GM18907 (cell line): ENCODE measurements around the gene UQCR11.
"Not testable (repeated sequence)": the region's sequence is repeated elsewhere in the genome, so short reads cannot be mapped to it uniquely, and the experiment has no call there.

ENCODE experiments used
- ATAC-seq: cut with Tn5 transposase; IDR thresholded peaks from one replicate; pipeline ENCODE4 v1.9.1; 2021; ENCODE audit warnings: mild to moderate bottlenecking, moderate library complexity; ENCODE audit not compliant: unreplicated experiment

UQCR11 gene

GRCh38 chr19:1605236-1606137 lies at the start of gene UQCR11:
TSS of gene UQCR11 (minus strand) at chr19:1605462. CDS start at chr19:1605409, 53 bp downstream.
- peak; percentile 78 for ATAC-seq

DNA sequence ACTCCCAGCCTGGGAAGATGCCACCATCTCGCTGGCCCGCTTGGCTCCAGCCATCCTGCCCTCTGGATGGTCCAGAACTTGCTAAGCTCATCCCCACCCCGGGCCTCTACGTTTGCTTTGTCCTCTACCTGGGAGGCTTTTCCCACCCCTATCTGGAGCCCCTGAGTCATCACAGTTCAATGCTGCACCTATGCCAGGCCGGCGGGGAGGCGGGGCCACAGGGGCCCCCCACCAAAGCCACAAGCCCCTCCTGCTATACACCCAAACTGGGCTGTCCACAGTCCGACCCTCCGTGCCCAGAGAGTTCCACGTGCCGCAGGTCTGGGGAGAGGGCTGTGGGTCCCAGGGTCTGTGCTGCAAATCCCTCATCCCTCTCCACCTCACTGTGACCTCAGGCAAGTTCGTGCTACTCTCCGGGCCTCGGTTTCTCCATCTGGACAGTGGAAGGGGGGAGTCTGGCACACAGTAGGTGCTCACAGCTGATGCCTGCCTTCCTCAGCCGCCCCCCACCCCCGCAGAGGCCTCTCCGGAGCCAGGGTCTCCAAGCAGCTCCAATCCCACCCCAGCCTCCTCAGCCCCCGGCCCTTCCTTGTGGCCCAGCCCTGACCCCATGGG lies 49.0 kb upstream of the UQCR11 start:
- no peak for ATAC-seq

DNA sequence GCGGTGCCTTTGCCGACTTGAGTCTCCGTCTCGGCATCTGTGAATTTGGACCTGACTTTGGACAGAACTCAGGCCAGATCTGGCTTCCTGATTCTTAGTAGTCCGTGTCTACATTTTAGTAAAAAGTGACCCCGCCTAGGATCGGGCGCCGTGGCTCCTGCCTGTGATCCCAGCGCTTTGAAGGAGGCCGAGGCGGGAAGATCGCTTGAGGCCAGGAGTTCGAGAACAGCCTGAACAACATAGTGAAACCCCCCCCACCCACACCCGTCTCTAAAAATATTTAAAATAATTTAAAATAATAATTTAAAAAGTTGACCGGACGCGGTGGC lies 48.0 kb upstream of the UQCR11 start:
- no peak for ATAC-seq

- peak; percentile 67 for ATAC-seq
These were observed 47.4 kb upstream of the UQCR11 start, which contains the start of gene TCF3 for GRCh38 chr19:1652471-1653299. TSS of gene TCF3 (minus strand) at chr19:1652615. CDS start at chr19:1650248, 2,367 bp downstream.

DNA sequence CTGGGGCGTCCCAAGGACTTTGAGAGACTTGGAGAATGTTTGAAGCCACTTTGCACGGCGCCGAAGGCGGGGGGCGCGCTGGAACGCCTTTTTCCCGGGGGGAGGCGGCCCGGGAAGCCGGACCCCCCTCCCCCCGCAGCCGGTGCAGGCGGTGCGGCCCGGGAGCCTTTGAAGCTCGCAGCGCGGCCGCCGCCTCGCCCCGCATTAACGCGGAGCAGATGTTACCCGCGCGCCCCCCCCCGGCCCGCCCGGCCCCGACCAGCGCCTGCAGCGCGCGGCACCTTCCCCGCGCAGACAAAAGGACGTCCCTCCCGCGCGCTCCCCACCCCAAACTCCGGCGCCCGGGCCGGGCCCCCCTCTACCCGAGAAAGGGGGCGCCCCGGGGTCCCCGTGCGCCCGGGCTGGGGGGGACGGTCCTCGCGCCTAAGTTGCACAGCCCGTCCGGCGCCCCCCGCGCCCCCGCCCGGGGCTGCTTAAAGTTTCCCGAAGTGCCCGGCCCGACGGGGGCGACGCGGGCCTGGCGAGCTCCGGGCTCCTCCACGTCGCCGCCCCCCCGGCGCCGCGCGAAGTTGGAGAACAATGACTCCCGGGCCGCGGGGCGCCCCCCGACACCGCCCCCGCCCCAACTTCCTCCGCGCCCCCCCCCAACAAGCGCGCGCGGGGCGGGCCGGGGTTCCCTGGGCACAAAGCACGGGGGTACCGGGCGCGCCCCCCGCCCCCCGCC lies 46.5 kb upstream of the UQCR11 start:
- ATAC-seq = no peak

DNA sequence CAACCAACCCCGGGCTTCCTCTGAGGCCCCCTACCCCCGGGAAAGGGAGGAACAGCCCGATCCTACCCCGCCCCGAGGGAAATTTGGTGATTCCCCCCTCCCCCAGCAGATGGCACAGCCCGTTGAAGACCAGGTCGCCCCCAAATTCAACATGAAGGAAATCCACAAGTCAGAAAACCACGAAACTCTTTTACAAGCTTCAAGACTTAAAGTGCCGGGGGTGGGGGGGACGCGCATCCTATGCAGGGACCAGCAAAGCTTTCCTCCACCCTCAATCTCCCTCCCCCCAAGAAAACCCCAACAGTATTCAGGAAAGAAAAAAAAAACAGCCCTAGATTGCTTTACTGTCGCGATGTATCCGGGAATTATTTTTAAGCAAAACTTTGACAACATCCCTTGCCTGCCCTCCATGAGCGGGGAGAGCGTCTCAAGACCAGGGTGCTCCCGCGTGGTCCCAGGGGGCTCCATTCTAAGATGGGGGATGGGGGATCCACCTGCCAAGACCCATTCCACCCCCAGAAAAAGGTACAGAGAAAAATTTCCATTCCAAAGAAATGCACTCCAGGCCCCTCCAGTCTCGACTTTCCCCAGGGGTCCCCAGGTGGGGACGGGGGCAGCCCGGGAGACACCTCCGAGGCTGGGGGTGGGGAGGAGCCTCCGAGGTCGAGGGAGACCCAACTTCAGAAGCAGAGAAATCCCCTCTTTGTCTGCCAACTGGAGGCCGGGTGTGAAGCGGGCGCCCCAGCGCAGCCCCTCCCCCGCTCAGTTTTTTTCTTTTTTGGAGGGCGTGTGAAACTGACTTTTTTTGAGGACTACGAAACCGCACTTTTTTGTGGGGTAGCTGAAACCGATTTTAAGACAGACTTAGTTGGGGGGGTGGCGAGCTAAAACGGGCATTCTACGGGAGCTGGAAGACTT lies 45.6 kb upstream of the UQCR11 start:
- ATAC-seq = no peak

DNA sequence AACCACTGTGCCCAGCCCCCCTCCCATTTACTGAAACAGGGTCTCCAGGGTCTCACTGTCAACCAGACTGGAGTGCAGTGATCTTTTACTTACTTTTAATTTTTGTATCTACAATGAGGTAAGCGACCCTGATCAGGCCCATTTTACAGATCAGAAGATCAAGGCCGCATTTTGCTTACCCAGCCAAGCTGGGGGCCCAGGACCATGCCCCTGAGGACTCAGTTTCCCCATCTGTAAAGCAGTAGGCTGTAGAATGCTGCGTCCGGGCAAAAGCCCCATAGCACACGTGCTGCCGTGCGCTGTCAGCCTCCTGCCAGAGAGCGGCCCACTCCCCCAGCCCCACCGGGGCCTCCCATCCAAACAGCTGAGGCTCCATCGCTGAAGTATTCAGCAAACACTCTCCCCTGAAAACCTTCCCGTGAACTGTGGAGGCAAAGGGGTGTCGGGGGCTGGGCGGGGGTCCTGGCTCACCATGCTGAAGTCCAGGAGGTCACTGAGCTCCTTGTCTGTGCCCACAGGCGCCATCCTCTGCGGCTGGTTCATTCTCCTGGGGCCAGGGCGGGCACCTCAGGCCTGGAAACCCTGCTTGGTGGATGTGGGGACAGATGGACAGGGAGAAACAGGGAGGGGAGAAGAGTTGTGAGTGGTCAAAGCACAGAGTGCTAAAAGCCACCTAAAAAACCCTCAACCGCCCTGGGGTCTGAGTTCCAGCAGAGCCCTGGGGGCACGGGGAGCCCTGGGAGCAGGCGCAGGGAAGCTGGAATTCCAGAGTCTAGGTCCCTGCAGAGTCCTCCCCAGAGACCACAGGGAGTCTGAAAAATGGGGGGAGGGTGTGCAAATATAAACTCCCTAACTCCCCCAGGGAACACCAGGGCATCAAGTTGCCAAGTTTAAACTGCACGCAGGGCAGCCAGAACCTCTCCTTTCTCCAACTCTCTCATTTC lies 44.7 kb upstream of the UQCR11 start:
- ATAC-seq = no peak

GRCh38 chr19:1648920-1649541 lies 43.8 kb upstream of the UQCR11 start:
- peak; percentile 1 for ATAC-seq

GRCh38 chr19:1648459-1648849 lies 43.2 kb upstream of the UQCR11 start:
- peak; percentile 42 for ATAC-seq

DNA sequence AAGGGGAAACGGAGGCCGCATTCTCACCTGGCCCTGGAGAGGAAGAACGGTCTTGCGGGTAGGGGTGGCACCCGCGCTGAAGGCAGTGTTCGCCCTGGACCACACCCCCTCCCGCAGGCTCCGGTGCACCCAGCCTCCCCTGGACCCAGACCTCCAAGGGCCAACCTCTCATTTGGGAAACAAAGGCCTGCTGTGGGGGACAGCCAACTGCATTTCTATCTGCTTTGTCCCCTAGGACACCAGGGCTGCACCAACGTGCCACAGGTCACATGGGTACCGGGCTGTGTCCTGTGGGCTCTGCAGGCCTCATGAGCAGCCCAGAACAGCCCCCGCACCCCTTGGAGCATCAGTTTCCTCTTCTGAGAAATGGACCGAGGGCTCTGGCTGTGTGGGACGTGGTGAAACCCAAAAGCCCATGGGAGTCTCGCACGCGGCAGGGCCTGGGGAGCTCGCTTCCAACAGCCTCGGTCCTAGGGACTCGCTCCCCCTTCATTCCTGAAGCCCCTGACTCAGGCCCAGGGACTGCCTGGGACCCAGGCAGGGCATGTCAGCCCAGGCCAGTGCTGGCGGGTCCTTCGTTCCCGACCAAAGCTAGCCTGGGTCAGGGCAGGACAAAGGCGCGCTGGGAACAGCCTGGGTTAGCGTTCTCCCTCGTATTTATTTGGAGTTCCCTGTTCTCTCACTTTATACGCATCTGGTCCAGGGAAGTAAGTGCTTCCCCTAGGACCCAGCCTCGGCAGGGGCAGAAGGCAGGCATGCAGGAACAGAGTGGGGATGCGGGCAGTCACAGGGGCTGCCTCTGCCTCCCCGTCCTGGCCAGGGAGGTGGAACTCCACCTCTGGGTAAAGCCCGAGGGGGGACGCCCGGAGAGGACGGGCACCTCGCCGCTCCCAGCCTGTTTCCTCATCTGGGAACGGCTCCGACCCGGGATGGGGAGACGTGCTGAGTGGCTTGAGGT lies 42.5 kb upstream of the UQCR11 start:
- ATAC-seq = no peak

DNA sequence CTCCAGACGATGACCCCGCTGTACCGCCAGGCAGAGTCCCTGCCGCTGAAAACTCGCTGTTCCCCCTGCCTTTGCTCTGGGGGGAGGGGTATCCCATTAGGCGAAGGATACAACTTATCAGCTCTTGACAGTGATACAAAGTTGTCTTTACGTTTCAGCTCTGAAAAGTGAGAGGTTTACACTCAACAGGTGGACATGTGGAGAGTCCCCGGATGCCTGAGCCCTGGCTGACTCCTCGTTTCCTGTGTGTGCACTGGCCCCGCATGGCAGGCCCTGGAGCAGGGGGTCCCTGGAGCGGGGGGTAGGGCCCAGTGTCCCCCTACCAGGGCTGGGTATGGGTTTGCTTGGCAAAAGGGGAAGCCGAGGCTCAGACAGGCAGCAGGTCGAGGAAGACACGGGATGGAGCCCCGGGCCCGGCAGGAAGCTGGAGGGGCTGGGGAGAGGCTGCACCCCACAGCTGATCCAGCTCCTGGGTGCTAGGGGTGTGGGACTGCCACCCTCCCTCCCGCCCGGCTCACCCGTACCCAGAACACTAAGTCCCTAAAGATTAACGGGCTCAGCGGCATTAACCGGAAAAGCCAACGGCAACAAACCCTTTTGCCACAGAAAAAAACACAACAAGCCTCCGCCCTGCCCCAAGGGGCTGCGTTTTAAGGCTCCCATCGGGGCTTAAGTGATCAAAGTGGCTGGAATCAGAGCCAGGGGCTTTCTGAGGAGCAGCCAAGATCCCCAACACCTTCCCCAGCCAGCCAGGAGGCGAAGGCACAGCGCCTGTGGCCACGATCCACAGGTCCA lies 41.6 kb upstream of the UQCR11 start:
- no peak for ATAC-seq

GRCh38 chr19:1646149-1646548 lies 40.9 kb upstream of the UQCR11 start:
- no peak for ATAC-seq

- no peak for ATAC-seq
These were observed 40.0 kb upstream of the UQCR11 start for GRCh38 chr19:1645299-1645698.

GRCh38 chr19:1644070-1644469 lies 38.8 kb upstream of the UQCR11 start:
- ATAC-seq = no peak

- ATAC-seq = not testable (repeated sequence)
These were observed 35.7 kb upstream of the UQCR11 start for GRCh38 chr19:1640893-1641448.
